HUES6 (cell line): Measurements from ENCODE around the gene ANGPTL8.

Experiments used
- H3K27ac ChIP-seq: 2 replicates; pipeline ENCODE4 v1.7.0; 2013; ENCODE audit warnings: low read depth, mild to moderate bottlenecking, low read length, inconsistent platforms
- H3K27me3 ChIP-seq: 2 replicates; pipeline ENCODE4 v1.6.1; 2013; ENCODE audit warnings: low read length; ENCODE audit not compliant: control insufficient read depth, insufficient read depth
- H3K36me3 ChIP-seq: 2 replicates; pipeline ENCODE4 v1.6.1; 2013; ENCODE audit warnings: low read length; ENCODE audit not compliant: control insufficient read depth, insufficient read depth
- H3K4me1 ChIP-seq: 2 replicates; pipeline ENCODE4 v1.6.1; 2013; ENCODE audit warnings: low read length; ENCODE audit not compliant: control insufficient read depth, insufficient read depth
- H3K4me3 ChIP-seq: 2 replicates; pipeline ENCODE4 v1.5.1; 2013; ENCODE audit warnings: low read depth, low read length
- H3K9ac ChIP-seq: one replicate; pipeline ENCODE4 v1.6.1; 2013; ENCODE audit warnings: mild to moderate bottlenecking, low read length
- H3K9me3 ChIP-seq: 2 replicates; pipeline ENCODE4 v1.6.1; 2013; ENCODE audit warnings: low read depth, low read length; ENCODE audit not compliant: control insufficient read depth, insufficient read depth

Gene ANGPTL8

GRCh38 chr19:11204076-11204602 lies 35.3 kb upstream of the ANGPTL8 start:
- Histone ChIP-seq H3K4me1 (peaks cover 4% of the 10 kb centered on the region; the same call in 1 of the 2 replicates), H3K9me3 (no peaks in the 10 kb centered on the region), H3K4me3 (no peak overlapping the region), H3K27ac (no peak overlapping the region), H3K36me3 (peaks cover 25% of the 10 kb centered on the region), H3K9ac (no peak overlapping the region), H3K27me3 (no peaks in the 10 kb centered on the region)

DNA sequence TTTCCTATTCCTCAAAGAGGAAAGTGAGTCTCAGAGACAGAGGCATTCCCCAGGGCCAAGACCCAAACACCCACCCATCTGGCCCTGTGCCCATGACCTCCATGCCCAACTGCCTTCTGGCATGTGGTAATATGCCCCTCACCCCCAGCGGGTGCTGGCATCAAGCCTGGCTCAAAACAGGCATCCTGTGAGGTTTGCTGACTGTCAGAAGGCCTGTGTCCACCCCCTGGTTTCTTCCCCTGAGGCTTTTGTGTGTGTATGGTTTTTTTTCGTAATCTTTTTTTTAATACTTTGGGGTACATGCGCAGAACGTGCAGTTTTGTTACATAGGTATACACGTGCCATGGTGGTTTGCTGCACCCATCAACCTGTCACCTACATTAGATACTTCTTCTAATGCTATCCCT lies 34.5 kb upstream of the ANGPTL8 start:
- H3K9me3 ChIP-seq = no peaks in the 10 kb centered on the region
- peaks cover 28% of the 10 kb centered on the region for H3K36me3 ChIP-seq
- H3K27me3 ChIP-seq = no peaks in the 10 kb centered on the region
- H3K4me1 ChIP-seq = peaks cover 4% of the 10 kb centered on the region; the same call in 1 of the 2 replicates
- no peak overlapping the region for H3K27ac ChIP-seq
- no peak overlapping the region for H3K4me3 ChIP-seq
- no peak overlapping the region for H3K9ac ChIP-seq

- H3K4me3 ChIP-seq = no peak overlapping the region
- peaks cover 4% of the 10 kb centered on the region; the same call in 1 of the 2 replicates for H3K4me1 ChIP-seq
- H3K9ac ChIP-seq = no peak overlapping the region
- no peak overlapping the region for H3K27ac ChIP-seq
- H3K27me3 ChIP-seq = no peaks in the 10 kb centered on the region
- H3K36me3 ChIP-seq = peaks cover 38% of the 10 kb centered on the region
- H3K9me3 ChIP-seq = no peaks in the 10 kb centered on the region
Measured at GRCh38 chr19:11205939-11206570, 33.4 kb upstream of the ANGPTL8 start.

GRCh38 chr19:11208561-11209471 lies 30.6 kb upstream of the ANGPTL8 start:
- no peaks in the 10 kb centered on the region for H3K27me3 ChIP-seq
- H3K36me3 ChIP-seq = peaks cover 44% of the 10 kb centered on the region
- H3K4me1 ChIP-seq = no peaks in the 10 kb centered on the region
- H3K9me3 ChIP-seq = no peaks in the 10 kb centered on the region
- H3K9ac ChIP-seq = no peak overlapping the region
- no peak overlapping the region for H3K27ac ChIP-seq
- H3K4me3 ChIP-seq = no peak overlapping the region

GRCh38 chr19:11209839-11210655 lies 29.4 kb upstream of the ANGPTL8 start:
- H3K36me3 ChIP-seq = peaks cover 52% of the 10 kb centered on the region
- H3K27ac ChIP-seq = no peak overlapping the region
- no peak overlapping the region for H3K4me3 ChIP-seq
- no peak overlapping the region for H3K9ac ChIP-seq
- no peaks in the 10 kb centered on the region for H3K4me1 ChIP-seq
- H3K27me3 ChIP-seq = no peaks in the 10 kb centered on the region
- H3K9me3 ChIP-seq = no peaks in the 10 kb centered on the region

DNA sequence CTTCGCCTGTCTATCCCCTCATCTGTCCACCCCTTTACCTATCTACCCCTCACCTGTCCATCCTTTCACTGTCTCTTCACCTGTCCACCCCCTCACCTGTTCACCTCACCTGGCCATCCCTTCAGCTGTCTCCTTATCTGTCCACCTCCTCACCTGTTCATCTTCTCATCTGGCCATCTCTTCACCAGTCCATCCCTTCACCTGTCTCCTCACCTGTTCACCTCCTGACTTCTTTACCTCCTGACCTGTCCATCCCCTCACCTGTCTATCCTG lies 28.8 kb upstream of the ANGPTL8 start:
- Histone ChIP-seq H3K9me3 (no peaks in the 10 kb centered on the region), H3K27ac (no peak overlapping the region), H3K36me3 (peaks cover 57% of the 10 kb centered on the region), H3K4me3 (no peak overlapping the region), H3K4me1 (no peaks in the 10 kb centered on the region), H3K9ac (no peak overlapping the region), H3K27me3 (no peaks in the 10 kb centered on the region)

GRCh38 chr19:11214387-11214786 lies 25.0 kb upstream of the ANGPTL8 start:
- Histone ChIP-seq H3K4me1 (no peaks in the 10 kb centered on the region), H3K27me3 (no peaks in the 10 kb centered on the region), H3K9me3 (0 out of 2 replicates have a peak, but pooled peaks cover 5% of the 10 kb centered on the region), H3K9ac (no peak overlapping the region), H3K36me3 (peaks cover 61% of the 10 kb centered on the region), H3K27ac (no peak overlapping the region), H3K4me3 (no peak overlapping the region)

- H3K4me1 ChIP-seq = no peaks in the 10 kb centered on the region
- peaks cover 22% of the 10 kb centered on the region for H3K9me3 ChIP-seq
- H3K27ac ChIP-seq = no peak overlapping the region
- H3K27me3 ChIP-seq = no peaks in the 10 kb centered on the region
- no peak overlapping the region for H3K4me3 ChIP-seq
- H3K9ac ChIP-seq = no peak overlapping the region
- H3K36me3 ChIP-seq = peaks cover 57% of the 10 kb centered on the region
Measured at GRCh38 chr19:11221082-11221598, 18.3 kb upstream of the ANGPTL8 start.

- H3K4me1 ChIP-seq = no peaks in the 10 kb centered on the region
- H3K9ac ChIP-seq = no peak overlapping the region
- no peaks in the 10 kb centered on the region for H3K27me3 ChIP-seq
- no peak overlapping the region for H3K4me3 ChIP-seq
- H3K27ac ChIP-seq = no peak overlapping the region
- peaks cover 17% of the 10 kb centered on the region for H3K9me3 ChIP-seq
- peaks cover 53% of the 10 kb centered on the region for H3K36me3 ChIP-seq
Measured at GRCh38 chr19:11223200-11223599, 16.2 kb upstream of the ANGPTL8 start.

DNA sequence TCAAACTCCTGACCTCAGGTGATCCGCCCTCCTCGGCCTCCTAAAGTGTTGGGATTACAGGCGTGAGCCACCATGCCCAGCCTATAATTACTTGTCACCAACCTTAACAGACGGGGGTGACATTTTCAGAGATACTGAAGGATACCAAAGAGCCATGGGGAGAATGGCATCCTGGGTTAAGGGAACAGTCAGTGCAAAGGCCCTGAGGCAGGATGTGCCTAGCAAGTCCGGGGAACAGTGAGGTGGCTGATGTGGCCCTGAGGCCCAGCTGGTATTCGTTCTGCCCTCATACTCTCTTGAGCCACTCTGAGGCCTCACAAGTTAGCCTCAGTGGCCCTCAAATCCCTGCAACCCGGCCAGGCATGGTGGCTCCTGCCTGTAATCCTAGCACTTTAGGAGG lies 15.0 kb upstream of the ANGPTL8 start:
- Histone ChIP-seq H3K4me3 (no peak overlapping the region), H3K27ac (no peak overlapping the region), H3K9me3 (peaks cover 17% of the 10 kb centered on the region), H3K27me3 (no peaks in the 10 kb centered on the region), H3K36me3 (peaks cover 53% of the 10 kb centered on the region), H3K4me1 (no peaks in the 10 kb centered on the region), H3K9ac (no peak overlapping the region)
